Measurements from ENCODE around the gene ADCYAP1R1.

Gene ADCYAP1R1

GRCh38 chr7:31092606-31093005 is 40.5 kb downstream of the ADCYAP1R1 start:
- no peak for DNase-seq

- no peak for DNase-seq
Measured at GRCh38 chr7:31093282-31093681, 41.2 kb downstream of the ADCYAP1R1 start.

DNA sequence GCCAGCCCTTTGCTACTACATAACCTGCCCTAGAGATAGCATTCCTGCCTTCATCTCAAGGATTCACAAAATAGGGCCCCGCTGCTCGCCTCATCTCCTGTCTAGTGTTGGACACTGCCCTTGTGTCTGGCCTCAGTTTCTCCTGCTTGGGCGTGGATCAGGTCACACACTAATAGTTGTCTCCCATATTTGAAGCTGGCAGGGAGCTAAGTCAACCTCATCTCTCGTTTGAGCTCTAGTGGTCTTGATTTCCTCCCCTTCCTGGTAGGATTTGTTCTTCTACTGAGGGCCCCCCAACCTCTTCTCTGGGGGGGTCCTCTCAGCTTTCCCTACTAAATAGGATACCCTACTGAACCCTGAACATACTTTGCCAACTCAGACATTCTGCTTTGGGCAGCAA is 42.2 kb downstream of the ADCYAP1R1 start:
- DNase-seq: no peak

DNA sequence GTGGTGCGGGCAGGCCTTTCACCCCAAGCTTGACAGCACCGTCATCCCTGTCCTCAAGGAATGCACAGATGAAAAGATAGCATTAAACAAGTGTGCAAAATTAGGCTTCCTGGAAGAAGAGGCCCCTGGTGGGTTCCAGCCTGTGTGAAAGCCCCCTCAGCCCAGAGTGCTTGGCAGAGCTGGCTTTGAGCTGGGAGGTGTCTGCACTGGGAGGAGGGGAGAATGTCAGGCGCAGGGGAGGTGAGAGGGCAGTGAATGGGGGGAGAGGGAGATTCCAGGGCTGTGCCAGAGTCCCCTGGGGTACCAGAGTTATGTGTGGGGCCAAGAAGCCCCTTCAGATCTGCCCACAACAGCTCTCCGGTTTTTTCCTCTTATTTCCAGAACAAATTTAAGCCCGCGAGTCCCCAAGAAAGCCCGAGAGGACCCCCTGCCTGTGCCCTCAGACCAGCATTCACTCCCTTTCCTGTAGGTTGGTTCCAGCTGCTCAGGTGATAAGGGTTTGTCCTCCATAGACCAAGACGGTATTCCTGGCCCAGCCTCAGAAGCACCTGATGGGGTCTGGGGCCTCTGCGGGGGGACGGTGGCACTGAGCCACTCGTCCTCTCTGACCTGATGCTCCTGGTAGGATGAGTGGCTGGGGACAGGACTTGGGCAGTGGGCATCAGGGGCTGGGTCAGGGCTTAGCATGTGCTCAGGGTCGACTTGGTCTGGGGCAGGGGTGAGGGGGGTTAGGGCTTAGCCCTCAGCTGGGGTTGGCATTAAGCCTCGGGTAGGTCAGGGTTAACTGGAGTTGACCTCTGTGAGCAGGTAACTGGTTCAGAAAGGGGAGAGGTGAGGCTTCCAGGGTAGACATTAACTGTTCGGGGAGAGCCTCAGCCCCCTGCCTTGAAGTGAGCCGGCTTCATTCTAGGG is 43.4 kb downstream of the ADCYAP1R1 start:
- no peak for DNase-seq

DNA sequence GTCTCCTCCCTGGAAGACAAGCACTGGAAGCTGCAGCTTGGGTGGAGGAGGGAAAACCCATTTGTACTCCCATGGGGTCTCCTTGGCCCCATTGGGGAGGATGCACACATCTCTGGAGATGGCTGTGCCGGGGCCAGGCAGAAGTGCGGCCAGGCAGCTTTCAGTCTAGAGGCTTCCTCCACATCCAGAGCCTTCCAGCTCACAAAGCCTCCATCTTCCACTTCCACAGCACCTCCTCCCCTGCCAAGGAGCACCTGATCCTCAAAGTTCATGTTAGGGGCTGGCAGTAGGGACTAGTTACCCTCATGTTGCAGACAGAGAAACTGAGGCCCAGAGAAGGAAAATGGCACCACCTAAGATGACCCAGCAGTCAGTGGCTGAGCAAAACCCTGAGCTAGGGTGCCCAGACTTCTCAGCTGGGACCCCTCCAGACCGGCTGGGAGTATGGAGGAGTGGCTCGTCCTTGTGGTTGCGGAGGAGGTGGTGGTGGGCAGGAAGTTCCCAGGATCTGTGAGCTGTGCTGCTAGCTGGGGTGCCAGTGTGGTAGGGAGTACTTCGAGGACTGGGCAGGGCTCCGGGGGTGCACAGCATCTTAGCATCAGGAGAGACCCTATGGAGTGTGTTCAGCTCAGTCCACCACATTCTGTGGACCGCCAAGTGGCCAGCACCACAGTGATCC is 44.2 kb downstream of the ADCYAP1R1 start:
- no peak for DNase-seq

GRCh38 chr7:31096877-31097258 is 44.8 kb downstream of the ADCYAP1R1 start:
- DNase-seq: no peak

- DNase-seq: no peak
Measured at GRCh38 chr7:31098642-31099360, 46.7 kb downstream of the ADCYAP1R1 start.

DNA sequence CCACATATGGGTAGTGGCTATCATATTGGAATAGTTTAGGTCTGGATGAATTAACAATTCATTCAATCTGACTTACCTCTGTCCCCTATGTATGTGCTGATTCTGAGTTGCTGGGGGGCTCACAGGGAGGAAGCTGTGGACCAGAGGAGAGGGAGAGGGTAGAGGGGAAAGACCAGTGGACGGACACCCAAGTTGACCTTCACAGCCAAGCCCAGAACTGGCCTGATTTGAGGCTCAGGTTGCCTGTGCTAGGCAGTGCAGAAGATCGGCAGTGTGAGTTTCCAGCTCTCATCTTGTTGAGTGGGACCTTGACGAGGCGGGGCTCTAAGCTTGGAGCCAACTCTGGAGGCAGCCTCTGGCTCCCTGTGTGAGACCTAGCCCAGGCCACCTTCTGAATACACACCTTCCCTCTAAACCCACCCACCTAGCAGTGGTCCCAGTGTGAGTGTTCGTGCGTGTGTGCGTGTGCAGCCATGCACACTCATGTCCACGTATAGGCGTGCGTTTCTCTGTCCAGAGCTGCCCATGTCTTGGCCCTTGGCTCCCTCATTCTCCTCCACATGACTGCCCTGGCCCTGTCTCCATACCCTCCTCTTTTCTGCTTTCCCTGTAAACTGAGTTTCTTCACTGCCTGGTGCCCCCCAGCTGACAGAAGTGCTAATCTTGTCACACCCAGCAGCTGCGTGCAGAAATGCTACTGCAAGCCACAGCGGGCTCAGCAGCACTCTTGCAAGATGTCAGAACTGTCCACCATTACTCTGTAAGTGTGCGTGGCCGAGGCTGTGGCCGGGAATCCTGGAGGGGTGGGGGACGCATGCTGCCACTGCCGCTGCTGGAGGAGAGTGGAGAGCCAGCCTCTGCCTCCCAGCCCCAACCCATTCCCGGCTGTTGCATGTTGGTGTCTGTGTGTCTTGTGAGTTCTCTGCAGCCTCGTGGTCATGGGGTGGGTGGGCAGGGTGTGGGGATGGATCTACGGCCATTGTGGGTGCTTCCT is 47.6 kb downstream of the ADCYAP1R1 start:
- no peak for DNase-seq

GRCh38 chr7:31100445-31100844 is 48.3 kb downstream of the ADCYAP1R1 start:
- DNase-seq: no peak

DNA sequence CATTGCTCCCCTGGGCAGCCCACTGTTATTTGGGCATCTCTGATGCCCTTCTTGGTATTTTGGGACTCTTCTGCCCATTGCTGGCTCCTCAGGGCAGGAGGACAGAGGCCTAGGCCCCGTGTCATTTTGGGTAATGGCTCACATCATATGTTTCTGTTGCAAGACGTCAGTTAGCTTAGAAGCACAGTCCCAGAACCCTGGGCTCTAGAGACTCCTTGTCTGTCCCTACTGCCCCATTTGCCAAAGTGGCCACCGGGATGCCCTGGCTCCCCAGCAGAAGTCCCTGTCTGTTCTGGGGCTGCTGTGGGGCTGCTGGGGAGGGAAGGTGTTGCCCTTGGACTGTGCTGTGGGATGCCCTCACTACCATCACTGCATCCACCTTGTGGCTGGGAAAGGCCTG is 48.8 kb downstream of the ADCYAP1R1 start:
- DNase-seq: no peak

GRCh38 chr7:31101544-31101943 is 49.4 kb downstream of the ADCYAP1R1 start:
- no peak for DNase-seq

DNA sequence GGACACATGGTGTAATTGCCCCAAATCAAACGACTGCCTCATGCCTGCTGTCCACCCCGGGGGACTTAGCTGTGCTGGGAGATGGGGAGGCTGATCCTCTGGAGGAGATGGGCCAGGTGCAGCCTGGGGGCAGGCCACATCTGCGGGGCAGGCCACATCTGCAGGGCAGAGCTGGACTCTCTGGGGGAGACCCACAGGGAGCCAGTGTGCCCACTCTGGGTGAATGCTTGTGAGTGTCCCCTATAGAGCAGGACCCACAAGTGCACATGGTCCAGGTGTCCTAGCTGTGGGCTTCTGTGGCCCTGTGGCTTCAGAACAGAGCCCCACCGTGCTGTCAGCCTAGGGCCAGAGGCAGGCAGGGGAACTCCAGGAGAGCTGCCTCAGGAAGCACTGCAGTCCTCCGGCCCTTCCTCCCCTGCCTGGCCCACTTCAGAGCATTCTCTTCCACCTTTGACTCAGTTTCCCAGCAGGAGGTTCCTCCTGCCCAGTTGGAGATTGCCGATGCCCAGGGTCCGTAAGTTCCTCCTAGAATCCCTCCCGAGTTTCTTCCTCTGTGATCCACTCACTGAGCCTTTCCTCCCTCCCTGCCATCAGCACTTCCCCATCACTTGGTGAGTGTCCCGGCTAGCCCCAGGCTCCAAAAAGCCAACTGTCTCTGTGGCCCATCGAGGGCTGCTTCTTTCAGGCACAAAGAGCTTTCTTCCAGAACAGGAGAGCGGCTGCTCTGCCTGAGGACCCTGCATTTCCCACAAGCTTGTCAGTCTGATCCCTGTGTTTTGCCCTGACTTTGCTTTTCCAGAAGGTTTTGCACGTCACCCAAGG is 50.3 kb downstream of the ADCYAP1R1 start:
- DNase-seq: no peak

GRCh38 chr7:31102973-31103850 is 51.1 kb downstream of the ADCYAP1R1 start:
- DNase-seq: no peak

DNA sequence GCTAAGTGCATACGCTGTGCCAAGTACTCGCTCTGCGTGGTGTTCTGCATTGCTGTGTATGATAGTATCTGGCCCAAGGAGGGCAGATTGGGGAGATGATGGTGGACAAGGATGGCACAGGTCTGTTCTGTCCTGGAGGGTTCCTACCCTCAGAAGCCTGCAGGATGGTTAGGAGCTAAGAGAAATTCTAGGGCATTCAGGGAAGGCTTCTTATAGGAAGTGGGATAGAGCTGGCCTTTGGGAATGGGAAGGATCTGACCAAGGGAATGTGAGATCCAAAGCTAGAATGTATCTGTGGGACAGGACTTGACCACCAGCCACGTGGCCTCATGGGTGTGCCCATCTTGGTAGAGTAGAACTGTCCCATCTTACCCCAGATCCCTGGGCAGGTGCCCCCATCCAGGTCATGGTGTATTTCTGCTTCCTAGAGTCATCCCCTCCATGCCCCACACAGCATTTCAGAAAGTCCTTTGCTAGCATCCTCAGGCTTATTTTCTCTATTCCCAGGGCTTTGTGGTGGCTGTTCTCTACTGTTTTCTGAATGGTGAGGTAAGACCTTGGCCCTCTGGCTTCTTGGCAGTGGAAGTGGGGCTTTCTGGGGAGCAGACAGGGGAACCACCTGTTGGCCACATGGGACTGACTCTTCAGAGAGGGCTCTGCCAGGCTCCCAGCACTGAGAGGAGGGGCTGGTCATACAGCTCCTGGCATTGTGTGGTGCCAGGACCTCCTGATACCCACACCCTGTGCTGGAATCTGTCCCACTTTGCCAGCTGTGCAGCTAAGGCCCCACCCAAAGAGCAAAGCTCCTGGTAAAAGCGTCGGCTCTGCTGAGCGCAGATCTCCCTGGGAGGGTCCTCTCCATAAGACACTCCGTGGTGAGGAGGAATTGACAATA is 52.5 kb downstream of the ADCYAP1R1 start:
- DNase-seq: no peak

- DNase-seq: no peak
Measured at GRCh38 chr7:31105256-31105950, 53.3 kb downstream of the ADCYAP1R1 start.

DNA sequence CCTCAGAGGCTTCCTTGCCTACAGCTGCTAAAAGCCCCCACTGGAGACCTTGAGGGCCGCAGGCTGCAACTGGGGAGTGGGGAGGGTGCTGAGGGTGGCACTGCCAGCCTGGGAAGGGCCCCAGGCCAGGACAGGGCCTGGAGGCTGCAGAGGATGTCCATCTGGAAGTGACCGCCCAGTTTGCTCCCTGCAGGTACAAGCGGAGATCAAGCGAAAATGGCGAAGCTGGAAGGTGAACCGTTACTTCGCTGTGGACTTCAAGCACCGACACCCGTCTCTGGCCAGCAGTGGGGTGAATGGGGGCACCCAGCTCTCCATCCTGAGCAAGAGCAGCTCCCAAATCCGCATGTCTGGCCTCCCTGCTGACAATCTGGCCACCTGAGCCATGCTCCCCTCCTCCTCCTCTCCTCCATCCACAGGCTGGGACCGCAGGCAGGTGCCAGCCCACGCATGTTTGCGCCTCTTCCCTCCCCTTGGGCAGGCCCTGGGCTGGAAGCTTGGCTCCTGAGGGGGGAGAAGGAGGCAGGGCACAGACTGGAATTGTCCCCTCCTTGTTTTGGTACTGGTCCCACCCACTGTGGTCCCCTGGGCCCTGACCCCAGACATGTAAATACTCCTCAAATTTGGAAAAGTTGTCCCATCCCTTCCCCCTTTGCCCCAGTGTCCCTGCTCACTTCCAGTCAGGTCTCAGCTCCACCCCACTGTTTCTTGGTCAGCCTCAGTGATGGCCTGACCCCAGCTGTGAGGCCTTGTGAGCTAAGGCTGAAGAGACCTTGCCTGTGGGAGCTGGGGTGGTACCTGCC is 54.4 kb downstream of the ADCYAP1R1 start:
- no peak for DNase-seq

Data from activated gamma-delta T cell treated with Interleukin-2 at 50 U/mL for 16 hours (primary cell).